GM19467 (cell line): Measurements from ENCODE around the gene DCP2.

Source experiments
- ATAC-seq: cut with Tn5 transposase; IDR thresholded peaks from one replicate; pipeline ENCODE4 v1.9.1; 2021; ENCODE audit warnings: mild to moderate bottlenecking, moderate library complexity; ENCODE audit not compliant: unreplicated experiment

DCP2 gene

GRCh38 chr5:113062869-113063508 is 86.4 kb downstream of the DCP2 start:
- no peak for ATAC-seq

GRCh38 chr5:113063927-113064326 is 87.3 kb downstream of the DCP2 start:
- no peak for ATAC-seq

- ATAC-seq = no peak
Measured at GRCh38 chr5:113064806-113065205, 88.2 kb downstream of the DCP2 start.

- no peak for ATAC-seq
Measured at GRCh38 chr5:113065626-113066025, 89.0 kb downstream of the DCP2 start.

GRCh38 chr5:113067635-113068344 is 91.2 kb downstream of the DCP2 start:
- ATAC-seq = no peak

- ATAC-seq = no peak
Measured at GRCh38 chr5:113068559-113068958, 92.0 kb downstream of the DCP2 start.
